Stimulated activated CD4-positive, alpha-beta T cell treated with anti-CD3 and anti-CD28 coated beads, Interleukin-2, amount 100 ng/mL, for 48 hours (primary cell): Measurements from ENCODE around the gene PVR.
"Not testable (repeated sequence)": the region's sequence is repeated elsewhere in the genome, so short reads cannot be mapped to it uniquely, and the experiment has no call there.

Source experiments
- DNase-seq, 2 donors: peaks; one replicate each; pipeline ENCODE4 v3.0.0-alpha.2; 2020

Gene PVR

DNA sequence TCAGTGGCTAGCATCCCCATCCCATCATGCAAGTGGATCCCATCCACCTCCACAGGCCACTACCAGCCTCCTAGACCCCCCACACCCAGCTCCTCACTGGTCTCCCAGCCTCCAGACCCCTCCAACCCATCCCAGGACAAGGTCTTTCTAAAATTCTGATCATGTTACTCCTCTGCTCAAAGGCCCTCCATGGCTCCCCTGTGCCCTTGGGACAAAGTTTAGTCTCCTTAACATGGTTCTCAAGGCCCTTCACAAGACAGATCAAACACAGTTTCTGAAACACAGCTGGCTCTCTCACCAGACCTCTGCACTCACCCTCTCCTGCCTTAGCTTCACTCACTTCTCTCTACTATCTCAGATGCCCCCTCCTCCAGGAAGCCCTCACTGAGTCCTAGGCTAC lies 36.8 kb downstream of the PVR start:
- no peak for DNase-seq

DNA sequence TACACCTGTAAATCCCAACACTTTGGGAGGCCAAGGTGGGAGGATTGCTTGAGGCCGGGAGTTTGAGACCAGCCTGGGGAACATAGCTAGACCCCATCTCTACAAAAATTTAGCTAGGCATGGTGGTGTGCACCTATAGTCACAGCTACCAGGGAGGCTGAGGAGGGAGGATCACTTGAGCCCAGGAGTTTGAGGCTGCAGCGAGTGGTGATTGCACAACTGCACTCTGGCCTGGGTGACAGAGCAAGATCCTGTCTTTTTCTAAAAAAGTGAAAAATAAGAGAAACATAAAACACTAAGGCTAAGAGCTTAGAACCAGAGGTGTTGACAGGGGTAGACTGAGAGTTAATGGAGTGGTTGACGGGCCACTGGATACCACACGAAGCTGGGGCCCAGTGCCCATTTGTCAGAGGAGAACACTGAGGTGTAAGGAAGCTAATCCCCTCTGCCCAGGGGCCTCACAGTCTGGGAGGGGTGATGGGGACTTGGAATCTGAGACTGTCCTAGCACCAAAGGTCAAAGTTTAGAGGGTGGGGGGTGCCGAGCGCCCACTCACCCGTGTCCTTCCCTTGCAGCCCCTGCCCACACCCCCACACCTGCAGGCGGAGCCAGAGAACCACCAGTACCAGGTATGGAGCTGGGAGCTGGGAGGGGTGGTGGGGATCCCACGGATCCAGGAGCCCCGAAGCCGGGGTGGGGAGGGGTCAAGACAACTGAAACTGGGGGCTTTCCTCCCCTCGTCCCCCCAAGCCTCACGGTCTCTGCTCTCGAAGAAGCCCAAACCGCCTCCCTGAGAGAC lies 38.5 kb downstream of the PVR start:
- no peak for DNase-seq

DNA sequence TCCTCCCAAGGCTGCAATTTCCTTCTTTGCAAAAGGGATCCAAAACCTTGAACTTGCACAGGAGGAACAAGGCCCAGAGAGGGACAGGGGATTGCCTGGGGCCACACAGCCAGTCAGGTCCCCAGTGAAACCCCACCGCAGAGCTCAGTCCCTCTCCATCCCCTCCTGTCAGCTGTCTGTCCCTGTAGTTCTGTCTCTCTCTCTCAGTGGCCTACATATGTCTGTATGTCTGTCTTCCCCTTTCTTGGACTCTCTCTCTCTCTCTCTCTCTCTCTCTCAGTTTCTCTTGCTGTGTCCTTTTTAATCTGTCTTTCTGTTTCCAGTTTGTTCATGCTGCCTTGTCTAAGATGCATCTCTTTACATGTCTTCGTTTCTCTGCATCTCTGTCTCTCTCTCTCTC lies 39.1 kb downstream of the PVR start:
- no peak for DNase-seq

DNA sequence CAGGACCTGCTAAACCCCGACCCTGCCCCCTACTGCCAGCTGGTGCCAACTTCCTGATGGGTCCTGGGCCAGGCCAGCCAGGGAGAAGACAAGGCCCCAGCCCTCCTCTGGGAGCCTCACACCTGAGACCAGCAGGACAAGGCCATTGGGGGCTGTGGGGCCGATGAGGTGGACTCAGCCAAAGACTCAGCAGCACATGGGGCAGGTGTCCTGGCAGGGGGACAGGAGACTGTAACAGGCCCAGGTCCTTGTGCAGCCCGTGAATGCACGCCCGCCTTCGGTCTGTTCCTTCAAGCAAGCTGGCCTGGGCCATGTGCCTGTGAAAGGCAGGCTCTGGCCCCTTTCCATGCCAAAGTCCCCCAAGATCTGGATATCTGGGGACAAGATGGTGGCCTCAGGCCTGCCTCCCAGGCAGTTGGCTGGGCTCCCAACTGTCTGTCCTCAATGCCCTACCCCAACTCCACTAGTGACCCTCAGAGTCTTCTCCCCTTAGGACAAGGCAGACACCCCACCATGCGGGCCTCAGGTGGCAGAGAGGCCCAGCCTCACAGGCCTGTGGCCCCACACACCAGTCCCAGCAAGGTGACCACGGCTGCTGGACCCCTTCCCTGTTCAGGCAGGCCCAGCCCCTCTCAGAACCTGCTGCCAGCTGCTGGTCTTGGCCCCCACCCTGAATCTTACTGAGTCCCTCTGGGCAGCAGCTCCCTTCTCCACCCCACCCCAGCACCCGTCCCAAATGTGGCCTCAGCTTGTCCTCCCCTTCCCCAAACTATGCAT lies 39.9 kb downstream of the PVR start:
- no peak for DNase-seq

DNA sequence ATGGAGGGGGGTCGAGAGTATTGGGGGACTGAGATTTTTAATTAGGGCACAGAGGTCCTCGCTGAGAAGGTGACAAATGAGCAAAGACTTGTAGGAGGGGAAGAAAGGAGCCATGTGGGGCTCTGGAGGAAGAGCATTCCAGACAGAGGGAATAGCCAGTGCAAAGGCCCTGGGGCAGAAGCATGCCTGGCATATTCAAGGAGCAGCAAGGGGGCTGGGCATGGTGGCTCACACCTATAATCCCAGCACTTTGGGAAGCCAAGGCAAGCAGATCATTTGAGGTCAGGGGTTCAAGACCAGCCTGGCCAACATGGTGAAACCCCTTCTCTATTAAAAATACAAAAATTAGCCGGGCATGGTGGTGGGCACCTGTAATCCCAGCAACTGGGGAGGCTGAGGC lies 40.7 kb downstream of the PVR start:
- not testable (repeated sequence) for DNase-seq

DNA sequence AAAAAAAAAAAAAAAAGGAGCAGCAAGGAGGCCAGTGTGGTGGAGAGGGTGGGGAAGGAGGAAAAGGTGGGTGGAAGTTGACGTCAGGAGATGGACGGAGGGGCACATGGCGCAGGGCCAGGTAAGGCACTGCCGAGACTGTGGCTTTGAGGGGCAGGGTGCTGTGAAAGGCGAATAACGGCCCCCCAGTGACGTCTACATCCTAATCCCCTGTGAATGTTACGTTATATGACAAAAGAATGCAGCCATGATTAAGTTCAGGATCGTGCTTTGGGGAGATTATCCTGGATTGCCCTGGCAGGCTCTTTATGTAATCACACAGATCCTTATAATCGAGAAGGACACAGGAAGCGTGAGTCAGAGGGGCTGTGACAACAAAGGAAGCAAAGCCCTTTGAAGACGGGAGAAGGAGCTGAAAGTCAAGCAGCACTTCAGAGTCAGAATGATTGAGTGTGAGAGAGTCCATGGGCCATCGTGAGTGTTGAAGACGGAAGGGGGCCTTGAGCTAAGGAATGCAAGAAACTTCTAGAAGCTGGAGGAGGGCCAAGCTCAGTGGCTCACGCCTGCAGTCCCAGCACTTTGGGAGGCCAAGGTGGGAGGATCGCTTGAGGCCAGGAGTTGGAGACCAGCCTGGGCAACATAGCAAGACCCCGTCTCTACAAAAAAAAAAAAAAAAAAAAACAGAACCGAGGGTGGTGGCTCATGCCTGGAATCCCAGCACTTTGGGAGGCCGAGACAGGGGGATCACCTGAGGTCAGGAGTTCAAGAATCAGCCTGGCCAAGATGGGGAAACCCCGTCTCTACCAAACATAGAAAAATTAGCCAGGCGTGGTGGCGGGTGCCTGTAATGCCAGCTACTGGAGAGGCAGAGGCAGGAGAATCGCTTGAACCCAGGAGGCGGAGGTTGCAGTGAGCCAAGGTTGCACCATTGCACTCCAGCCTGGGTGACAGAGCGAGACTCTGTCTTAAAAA lies 41.5 kb downstream of the PVR start:
- no peak for DNase-seq

DNA sequence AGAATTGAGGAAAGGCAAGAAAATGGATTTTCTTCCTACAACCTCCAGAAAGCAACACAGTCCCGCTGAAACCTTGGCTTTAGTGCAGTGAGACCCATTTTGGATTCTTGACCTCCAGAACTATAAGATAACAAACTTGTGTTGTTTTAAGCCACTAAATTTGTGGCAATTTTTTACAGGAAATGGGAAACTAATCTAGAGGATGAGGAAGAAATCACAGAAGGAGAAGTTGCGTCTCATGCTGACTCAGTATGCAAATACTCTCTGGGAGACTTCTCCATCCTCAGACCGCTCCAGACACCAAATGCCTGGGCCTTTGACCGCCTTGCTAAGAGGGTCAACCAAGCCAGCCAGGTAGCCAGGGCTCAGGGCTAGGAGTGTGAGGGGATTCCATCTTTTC lies 42.2 kb downstream of the PVR start:
- DNase-seq: no peak

DNA sequence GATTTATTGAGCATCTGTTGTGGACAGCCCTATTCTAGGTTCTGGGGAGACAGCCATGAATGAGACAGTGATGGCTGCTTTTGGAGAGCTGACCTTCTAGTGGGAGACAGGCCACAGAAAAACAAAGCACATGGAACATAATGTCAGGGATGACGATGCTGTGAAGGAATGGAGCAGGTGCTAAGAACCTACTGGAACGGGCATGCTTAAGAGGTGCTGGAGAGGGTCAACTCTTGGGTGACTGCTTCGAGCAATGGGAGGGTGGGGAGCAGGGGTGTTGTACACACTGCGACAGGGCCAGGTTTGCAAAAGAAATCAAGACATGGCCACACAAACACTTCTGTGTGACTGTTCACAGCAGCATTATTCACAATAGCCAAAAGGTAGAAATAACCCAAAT lies 43.2 kb downstream of the PVR start:
- no peak for DNase-seq

DNA sequence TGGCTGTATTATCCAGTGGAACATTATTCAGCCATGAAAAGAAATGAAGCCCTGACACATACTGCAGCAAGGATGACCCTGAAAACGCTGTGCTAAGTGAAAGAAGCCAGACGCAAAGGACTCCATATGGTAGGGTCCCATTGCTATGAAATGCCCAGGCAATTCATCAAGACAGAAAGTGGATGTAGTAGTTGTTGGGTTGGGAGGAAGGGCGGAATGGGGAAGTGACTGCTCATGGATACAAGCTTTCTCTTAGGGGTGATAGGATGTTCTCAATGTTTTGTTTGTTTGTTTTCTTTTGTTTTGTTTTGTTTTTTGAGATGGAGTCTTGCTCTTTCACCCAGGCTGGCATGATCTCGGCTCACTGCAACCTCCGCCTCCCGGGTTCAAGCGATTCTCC lies 44.2 kb downstream of the PVR start:
- DNase-seq: no peak

DNA sequence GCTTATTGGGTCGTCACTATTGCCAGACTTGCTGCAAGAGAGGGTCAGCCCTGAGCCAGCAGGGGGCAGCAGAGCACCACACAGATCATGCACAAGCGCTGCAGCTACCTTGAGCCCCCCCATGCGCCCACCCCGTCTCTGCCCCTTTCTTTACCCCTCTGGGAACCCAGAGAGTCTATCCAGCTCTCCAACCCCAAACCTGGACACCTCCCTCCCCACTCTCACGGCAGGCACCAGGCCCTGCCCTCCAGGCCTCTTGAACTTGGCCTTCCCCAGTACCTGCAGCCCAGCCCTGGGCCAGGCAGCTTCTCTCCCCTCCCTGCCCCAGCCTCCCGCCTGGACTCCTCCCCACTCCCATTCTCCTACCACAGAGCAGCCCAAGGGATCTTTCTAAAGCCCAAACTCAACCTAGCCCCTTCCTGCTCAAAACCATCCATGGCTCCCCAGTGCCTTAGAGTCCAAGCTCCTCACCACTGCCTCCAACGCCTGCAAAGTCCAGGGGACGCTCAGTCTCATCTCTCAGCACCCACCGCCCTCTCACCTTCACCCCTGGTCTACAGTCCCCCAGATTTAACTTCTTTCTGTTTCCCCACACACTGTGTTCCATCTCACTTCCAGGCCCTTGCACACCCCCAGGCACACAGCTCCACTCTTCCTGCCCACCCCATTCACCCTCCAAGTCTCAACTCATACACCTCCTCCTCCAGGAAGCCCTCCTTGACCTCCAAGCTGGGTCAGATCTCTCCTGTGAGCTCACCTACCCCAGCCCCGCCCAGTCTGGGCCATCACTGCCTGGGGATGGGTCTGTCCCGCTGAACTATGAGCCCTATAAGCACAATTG lies 45.8 kb downstream of the PVR start:
- peak; percentile 79 to 82 for DNase-seq

DNA sequence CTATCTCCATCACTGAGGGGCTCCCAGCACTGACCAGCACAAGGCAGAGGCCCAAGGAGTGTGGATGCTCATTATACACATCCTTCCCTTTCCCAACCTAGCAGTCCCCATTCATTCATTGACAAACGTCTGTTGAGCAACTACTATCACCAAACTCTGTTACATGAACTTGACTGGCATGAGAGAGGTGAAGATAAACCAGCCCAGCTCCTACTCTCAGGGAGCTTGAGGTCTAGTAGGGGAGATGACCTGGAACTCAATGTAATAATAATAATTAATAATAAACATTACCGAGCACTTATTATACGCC lies 46.4 kb downstream of the PVR start:
- DNase-seq: no peak

DNA sequence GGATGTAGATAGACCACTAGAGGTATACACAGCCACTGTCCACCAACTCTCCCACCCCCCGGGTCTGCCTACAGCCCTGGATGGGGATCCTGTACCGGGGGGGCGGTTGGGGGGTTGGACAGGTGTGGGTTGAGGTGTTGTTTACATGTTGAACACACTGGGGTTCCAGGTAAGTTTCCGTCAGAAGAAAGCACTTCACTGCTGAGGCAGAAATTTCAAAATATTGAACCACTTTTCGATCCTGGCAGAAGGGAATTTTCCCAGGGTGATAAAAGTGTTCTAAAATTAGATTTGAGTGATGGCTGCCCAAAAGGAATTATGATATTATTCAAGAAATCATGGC lies 48.6 kb downstream of the PVR start:
- DNase-seq: no peak

DNA sequence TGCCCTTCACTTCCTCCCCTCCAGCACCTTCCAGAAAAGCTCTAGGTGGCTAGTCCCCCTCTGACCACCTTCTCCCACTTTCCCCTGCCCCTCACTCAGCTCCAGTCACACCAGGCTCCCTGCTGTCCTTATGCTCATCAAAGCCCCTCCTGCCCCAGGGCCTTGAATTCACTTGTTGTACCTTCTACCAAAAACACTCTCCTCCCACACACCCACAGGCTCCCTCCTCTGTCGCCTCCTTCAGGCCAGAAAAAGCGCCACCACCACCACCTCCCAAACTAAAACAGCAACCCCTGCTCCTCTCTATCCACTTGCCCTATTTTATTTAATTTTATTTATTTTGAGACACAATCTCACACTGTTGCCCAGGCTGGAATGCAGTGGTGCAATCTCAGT lies 50.5 kb downstream of the PVR start:
- peak; percentile 18 to 21 for DNase-seq

DNA sequence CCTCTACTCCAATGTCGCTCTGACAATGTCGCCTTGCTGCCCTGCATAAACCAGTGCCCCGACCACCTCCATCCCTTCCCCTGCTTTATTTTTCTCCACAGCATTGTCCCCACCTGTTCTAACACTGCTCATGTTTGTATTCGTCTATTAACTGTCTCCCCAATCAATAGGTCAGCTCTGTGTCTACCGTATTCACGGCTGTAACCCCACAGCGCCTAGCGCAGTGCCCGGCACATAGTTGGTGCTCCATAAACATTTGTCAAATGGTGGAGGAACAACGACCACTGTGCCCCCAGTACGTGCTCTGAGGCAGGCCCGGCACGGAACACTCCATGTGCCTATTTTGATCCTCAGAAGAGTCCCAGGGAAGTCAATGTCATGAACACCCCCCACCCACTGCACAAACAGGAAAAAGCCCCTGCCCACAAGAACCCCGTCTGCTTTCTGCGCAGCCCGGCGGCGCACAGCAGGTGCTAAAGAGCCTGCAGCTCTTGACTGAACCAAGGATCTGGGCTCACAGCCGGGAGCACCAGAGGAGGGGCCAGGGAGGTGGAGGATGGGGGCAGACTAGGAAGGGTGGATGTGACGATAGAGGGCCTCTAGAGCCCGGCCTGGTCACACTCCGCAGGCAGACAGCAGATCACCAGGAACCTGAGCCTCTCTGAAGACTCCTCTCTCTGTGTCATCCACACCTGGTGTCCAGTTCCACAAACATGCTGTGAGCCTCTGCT lies 53.4 kb downstream of the PVR start:
- DNase-seq: no peak

DNA sequence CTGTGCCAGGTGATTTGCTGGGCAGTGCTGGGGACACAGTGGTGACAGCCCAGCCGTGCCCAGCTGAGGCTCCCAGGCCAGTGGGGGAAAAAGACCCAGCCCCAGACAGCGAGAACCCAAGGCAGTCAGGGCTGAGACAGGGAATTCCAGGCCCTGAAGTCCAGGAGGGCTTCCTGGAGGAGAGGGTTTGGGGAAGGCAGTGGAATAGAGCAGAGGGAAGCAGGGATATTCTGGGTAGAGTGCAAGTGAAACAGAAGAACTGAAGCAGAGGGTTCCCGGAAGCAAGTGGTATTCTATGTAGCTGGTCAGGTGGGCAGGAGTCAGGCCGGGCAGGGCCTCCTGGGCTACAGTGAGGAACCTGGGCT lies 53.9 kb downstream of the PVR start:
- no peak for DNase-seq

DNA sequence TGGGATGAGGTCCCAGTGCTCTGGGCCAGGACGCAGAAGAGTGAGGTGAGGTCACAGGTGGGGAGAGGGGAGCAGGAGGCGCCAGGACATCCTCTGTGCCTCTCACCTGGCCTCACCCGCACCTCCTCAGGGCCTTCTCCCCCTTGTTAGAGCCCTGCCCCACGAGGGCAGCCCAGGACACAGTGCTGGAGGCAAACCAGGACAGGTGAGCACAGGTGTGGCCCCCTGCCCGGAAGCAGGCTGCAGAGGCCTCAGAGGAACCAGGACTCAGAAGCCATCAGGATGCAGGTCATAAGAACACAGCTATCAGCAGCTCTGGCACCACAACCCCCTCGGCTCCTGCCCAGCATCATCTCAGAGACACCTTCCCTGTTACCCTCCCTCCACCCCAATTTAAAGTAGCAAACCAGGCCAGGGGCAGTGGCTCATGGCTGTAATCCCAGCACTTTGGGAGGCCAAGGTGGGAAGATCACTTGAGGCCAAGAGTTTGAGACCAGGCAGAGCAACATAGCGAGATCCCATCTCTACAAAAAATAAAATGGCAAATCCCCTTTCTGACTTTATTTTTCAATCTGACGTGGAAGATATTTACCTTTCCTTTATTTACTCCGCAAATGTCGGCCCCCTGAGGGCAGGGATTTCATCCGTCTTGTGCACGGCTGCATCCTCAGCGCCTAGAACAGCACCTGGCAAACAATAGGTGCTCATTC lies 54.9 kb downstream of the PVR start, which contains the start of gene CEACAM16:
Gene CEACAM16 (plus strand): TSS at position 660 of the 710 bp plus-strand sequence. CDS start 2,306 bp downstream, outside the sequence.
- DNase-seq: no peak

DNA sequence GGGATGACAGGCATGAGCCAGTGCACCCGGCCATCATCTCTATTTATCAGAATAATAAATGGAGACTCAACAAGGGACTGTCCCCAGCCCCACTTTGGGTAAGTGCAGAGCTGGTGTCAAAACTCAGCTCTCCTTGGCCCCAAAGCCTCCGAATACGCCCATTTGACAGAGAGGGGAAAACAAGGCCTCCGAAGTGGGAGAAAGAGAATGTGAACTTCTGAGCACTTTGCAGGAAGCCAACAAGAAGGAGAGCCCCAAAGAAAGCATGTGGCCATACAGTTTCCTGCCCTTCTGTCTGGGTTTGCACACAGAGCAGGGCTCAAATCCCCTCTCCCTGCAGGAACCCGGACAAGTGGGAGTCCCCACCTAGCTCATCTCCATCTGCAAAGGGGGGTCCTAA lies 56.8 kb downstream of the PVR start:
- no peak for DNase-seq

DNA sequence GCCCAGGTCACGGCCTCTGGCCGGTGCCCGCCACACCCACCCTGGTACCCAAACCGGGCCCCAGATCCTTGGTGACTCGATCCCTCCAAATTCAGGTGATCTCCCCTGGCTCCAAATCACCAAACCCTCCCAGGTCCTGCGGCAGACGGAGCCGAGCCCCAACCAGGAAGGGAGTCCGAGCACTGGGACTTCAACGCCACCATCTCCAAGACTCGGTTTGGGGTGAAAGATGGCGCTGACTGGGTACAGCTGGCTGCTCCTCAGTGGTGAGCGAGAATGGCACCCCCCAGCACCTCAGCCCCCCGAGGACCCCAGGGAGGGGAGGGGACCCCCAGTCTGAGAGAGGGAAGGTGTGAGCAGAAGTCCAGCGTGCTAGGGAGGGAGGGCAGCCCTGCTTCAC lies 57.5 kb downstream of the PVR start:
- no peak for DNase-seq

DNA sequence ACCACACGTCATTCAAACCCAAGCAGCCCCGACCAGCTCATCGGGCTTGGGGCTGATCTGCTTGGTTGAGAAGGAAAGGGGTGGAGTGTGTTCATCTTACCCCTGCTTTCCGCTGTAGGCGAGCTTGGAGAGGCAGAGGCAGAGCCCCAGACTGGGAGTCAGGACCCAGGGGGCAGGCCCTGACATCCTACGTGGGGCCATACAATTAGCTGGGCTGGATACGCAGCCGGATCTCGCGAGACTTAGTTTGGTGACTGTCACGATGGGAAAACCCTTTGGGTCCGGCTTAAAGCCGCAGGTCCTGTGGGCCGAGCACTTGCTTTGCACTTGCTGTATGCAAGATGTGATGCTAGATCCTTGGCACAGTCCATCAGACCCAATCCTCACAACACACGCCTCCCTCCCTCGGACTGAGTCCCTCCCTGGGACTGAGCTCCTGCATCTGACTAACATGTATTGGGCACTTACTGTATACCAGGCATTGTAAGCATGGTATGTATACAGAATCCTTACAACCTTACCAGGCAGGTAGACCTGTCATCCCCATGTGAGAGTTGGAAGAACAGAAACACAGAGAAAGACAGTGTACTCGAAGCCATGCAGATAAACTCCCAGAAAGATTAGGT lies 59.0 kb downstream of the PVR start:
- no peak for DNase-seq

DNA sequence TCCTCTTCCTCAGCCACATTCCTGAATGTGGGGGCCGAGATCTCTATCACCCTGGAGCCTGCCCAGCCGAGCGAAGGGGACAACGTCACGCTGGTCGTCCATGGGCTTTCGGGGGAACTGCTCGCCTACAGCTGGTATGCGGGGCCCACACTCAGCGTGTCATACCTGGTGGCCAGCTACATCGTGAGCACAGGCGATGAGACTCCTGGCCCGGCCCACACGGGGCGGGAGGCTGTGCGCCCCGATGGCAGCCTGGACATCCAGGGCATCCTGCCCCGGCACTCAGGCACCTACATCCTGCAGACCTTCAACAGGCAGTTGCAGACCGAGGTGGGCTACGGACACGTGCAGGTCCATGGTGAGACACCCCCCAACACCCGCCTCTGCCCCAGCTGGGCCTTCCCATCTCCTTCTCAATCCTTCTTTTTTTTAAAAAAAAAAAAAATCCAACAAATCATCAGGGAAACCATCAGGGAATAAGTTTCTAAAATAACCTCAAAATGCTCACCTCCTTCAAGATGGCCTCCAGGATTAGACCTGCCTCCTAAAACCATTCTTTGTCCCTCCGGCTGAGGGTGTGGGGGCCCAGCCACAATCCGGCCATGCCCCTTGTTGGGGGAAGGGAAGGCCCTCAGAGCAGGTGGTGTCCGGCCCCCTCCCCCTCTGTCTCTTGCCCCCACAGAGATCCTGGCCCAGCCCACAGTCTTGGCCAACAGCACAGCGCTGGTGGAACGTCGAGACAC lies 59.8 kb downstream of the PVR start:
- no peak for DNase-seq
